BJ (cell line): ENCODE data around the gene IPO11. TPM values are rescaled to one million over a fixed set of nuclear protein-coding genes. Genes with fewer than 3 reads are reported as not detected.

Experiments
- CTCF ChIA-PET: fragments of 350-600 bp; formaldehyde crosslinking; extraction: SDS; loops from one replicate; lab custom pipeline; 2021; ENCODE audit warnings: antibody characterized with exemption, inconsistent platforms; lab: Yijun Ruan, JAX
- POLR2A ChIA-PET: fragments of 300-600 bp; sonication (Branson Sonifier 250); formaldehyde crosslinking; extraction: SDS; loops from one replicate; lab custom pipeline; 2021; ENCODE audit warnings: antibody characterized with exemption; lab: Charles Lee
- DNase-seq: peaks from one replicate; pipeline ENCODE4 v3.0.0-alpha.2; 2011; ENCODE audit warnings: low read depth
- H3K27me3 ChIP-seq: 2 replicates; pipeline ENCODE4 v1.6.0; 2011; ENCODE audit warnings: low read length; ENCODE audit not compliant: control insufficient read depth, insufficient read depth
- H3K36me3 ChIP-seq: 2 replicates; pipeline ENCODE4 v1.5.1; 2011; ENCODE audit warnings: low read length; ENCODE audit not compliant: control insufficient read depth, insufficient read depth
- H3K4me3 ChIP-seq: 2 replicates; pipeline ENCODE4 v1.5.1; 2011; ENCODE audit warnings: low read depth, mild to moderate bottlenecking, control low read depth, low read length
- CTCF ChIP-seq: IDR thresholded peaks from 2 replicates; pipeline ENCODE4 v1.5.1; 2011; ENCODE audit warnings: low read depth, mild to moderate bottlenecking, control low read depth, inconsistent platforms, low read length, moderate library complexity; ENCODE audit not compliant: insufficient read depth
- polyA plus RNA-seq: library from polyadenylated mRNA; depleted of rRNA; stranded (reverse); fragments of >200 nt; gene quantifications from 2 replicates; pipeline ENCODE4 v1.2.3, GENCODE V29; 2011

Gene IPO11
- polyA plus RNA-seq, 1 experiment: 25.7 TPM

GRCh38 chr5:62465985-62466925 lies 53.7 kb downstream of the IPO11 start:
- H3K27me3 ChIP-seq: no peaks in the 10 kb centered on the region
- ChIA-PET POLR2A (interaction anchor here (0.8 kb wide), 1 partner anchor 63 kb away, joined by 3 read pairs; the partner anchor contains the start of gene DIMT1), CTCF (interaction anchor here (0.6 to 2.5 kb wide), 5 partner anchors 11 to 313 kb away, joined by 3 to 14 read pairs (median 5); no protein-coding TSS in a partner anchor)
- peak; percentile 27 for DNase-seq
- H3K4me3 ChIP-seq: no peak overlapping the region
- H3K36me3 ChIP-seq: no peaks in the 10 kb centered on the region
- no peak for TF ChIP-seq CTCF

GRCh38 chr5:62473209-62473608 lies 60.6 kb downstream of the IPO11 start:
- CTCF ChIA-PET: no interaction called here
- no peaks in the 10 kb centered on the region for H3K36me3 ChIP-seq
- H3K4me3 ChIP-seq: no peak overlapping the region
- H3K27me3 ChIP-seq: no peaks in the 10 kb centered on the region
- TF ChIP-seq CTCF: no peak
- DNase-seq: no peak
- POLR2A ChIA-PET: no interaction called here

GRCh38 chr5:62475072-62475471 lies 62.5 kb downstream of the IPO11 start:
- DNase-seq: peak; percentile 31

GRCh38 chr5:62477801-62478200 lies 65.2 kb downstream of the IPO11 start:
- no peak for DNase-seq
- POLR2A ChIA-PET: no interaction called here
- Histone ChIP-seq H3K36me3 (no peaks in the 10 kb centered on the region), H3K27me3 (no peaks in the 10 kb centered on the region), H3K4me3 (no peak overlapping the region)
- CTCF ChIA-PET: interaction anchor here (0.8 to 1.4 kb wide), 2 partner anchors 9 to 34 kb away, joined by 3 read pairs; no protein-coding TSS in a partner anchor
- TF ChIP-seq CTCF: no peak

More at GRCh38 chr5:62475072-62475471, 62.5 kb downstream of the IPO11 start:
- TF ChIP-seq CTCF: no peak
- ChIA-PET POLR2A (no interaction called here), CTCF (interaction anchor here (0.6 to 1.7 kb wide), 2 partner anchors 11 to 77 kb away, joined by 3 to 5 read pairs; no protein-coding TSS in a partner anchor)
- no peak overlapping the region for H3K4me3 ChIP-seq
- no peaks in the 10 kb centered on the region for H3K27me3 ChIP-seq
- no peaks in the 10 kb centered on the region for H3K36me3 ChIP-seq

- ChIA-PET POLR2A (no interaction called here), CTCF (interaction anchor here (0.7 kb wide), 1 partner anchor 207 kb away, joined by 3 read pairs; no protein-coding TSS in a partner anchor)
- Histone ChIP-seq H3K4me3 (no peak overlapping the region), H3K27me3 (no peaks in the 10 kb centered on the region), H3K36me3 (no peaks in the 10 kb centered on the region; the same call in 1 of the 2 replicates)
- DNase-seq: no peak
- TF ChIP-seq CTCF: no peak
Measured at GRCh38 chr5:62483556-62483955, 71.0 kb downstream of the IPO11 start.
